GM23248 (cell line): Measurements from ENCODE around the gene COG5.

ENCODE experiments used
- EZH2 ChIP-seq: fragments of 200-600 bp; sonication (generic); IDR thresholded peaks from 2 replicates; pipeline ENCODE4 v1.6.1; 2018; ENCODE audit warnings: antibody characterized with exemption, mild to moderate bottlenecking; ENCODE audit not compliant: insufficient read depth, poor library complexity, severe bottlenecking
- EZH2phosphoT487 ChIP-seq: fragments of 200-600 bp; sonication (generic); IDR thresholded peaks from 2 replicates; pipeline ENCODE4 v1.6.1; 2018; ENCODE audit warnings: antibody characterized with exemption, moderate library complexity, mild to moderate bottlenecking, low read depth; ENCODE audit not compliant: insufficient read depth

DNA sequence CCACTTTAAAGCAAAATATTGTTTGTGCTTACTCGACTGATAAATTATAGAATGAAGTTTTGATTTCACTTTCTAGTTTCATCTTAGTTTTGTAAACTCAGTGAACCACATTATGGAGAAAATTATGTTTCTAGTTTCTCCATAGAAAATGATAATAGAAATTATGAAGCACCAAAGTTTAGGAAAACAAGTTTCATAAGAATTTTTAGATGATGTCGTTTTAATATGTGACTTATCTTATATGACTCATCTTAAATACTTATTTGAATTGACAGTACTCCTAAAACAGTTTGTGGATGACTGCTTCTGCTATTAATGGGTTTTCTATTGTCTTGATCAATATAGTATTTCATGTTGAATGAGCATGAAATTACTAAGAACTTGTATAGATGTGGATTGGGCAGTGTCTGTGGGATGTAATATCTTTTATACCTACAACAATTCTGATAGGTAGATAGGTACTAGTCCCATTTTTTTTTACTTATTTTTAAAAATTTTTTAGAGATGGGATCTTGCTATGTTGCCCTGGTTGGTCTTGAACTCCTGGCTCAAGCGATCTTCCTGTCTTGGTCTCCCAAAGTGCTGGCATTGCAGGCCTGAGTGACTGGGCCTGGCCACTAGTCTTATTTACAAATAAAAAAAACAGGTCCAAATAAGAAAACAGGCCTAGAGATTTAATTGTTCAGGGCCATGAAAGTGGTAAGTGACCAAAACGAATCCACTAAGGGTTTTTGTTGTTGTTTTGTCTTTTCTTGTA, 391.3 kb downstream of the COG5 start:
- no peak for TF ChIP-seq EZH2
- no peak for TF ChIP-seq EZH2phosphoT487
